SHP77 (cell line): ENCODE data around the gene CD46.
"Not testable (repeated sequence)": the region's sequence is repeated elsewhere in the genome, so short reads cannot be mapped to it uniquely, and the experiment has no call there.

Experiments
- DNase-seq, 2 experiments: peaks; one replicate each; lab custom pipeline; 2025; lab: John Stamatoyannopoulos, UW

The CD46 gene

DNA sequence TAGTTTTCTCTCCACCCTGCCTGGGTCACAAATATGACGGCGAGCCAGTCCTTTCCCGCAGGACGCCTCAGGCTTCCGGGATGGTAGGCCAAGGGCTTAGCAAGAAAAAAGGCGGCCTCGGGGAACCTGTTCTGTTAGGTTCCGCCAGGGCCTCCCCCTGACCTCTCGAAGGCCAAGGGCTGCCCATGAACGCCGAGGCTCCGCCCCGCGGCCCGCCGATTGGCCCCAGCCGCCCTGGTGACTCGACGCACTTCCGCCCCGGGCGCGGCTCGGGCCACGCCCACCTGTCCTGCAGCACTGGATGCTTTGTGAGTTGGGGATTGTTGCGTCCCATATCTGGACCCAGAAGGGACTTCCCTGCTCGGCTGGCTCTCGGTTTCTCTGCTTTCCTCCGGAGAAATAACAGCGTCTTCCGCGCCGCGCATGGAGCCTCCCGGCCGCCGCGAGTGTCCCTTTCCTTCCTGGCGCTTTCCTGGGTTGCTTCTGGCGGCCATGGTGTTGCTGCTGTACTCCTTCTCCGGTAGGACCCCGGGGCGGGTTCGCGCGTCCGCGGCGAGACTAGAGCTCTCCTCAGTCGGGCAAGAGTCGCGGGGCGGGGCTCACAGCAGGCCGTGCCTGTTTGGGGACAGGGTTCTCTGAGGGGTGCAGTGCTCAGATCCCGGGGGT is at the start of gene CD46:
Gene CD46, plus strand, starts transcription at position 265 of the 666 bp plus-strand sequence. Its CDS starts 159 bp downstream, at position 424.
- DNase-seq = peak; percentile 95 to 97

DNA sequence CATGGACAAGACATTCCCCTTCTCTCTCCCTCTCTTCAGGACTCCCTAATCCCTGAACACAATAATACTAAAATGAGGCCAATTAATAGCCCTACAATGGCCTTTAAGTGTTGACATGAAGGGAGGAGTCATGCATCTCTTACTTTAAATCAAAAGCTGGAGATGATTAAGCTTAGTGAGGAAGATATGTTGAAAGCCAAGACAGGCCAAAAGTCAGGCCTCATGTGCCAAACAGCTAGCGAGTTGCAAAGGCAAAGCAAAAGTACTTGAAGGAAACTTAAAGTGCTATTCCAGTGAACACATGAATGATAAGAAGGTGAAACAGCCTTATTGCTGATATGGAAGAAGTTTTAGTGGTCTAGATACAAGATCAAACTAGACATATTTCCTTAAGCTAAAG is 49.5 kb upstream of the CD46 start:
- DNase-seq = no peak

DNA sequence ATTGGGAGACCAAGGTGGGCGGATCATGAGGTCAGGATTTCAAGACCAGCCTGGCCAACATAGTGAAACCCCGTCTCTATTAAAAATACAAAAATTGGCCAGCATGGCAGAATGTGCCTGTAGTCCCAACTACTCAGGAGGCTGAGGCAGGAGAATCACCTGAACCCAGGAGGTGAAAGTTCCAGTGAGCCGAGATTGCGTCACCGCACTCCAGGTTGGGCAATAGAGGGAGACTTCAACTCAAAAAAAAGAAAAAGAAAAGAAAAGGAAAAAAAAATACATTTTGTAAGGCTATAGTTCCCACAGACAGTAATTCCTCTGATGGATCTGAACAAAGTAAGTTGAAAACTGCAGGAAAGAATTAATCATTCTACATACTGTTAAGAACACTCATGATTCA is 48.1 kb upstream of the CD46 start:
- no peak for DNase-seq

DNA sequence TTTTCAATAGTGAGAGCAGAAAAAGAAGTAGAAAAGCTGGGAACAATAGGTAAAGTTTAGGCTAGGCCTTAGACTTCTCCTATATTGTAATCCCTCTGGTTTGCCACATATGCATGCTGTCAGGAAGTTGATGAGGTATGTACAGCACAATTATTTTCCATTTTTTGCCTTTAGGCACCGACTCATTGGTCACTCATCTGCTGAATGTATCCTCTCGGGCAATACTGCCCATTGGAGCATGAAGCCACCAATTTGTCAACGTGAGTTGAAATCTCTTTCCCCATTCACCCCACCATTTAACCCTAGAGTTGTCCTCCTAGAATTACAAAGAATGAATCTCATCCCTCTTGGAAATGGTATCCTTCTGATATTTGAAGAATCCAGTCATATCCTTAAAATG is 43.9 kb upstream of the CD46 start:
- DNase-seq = not testable (repeated sequence)

DNA sequence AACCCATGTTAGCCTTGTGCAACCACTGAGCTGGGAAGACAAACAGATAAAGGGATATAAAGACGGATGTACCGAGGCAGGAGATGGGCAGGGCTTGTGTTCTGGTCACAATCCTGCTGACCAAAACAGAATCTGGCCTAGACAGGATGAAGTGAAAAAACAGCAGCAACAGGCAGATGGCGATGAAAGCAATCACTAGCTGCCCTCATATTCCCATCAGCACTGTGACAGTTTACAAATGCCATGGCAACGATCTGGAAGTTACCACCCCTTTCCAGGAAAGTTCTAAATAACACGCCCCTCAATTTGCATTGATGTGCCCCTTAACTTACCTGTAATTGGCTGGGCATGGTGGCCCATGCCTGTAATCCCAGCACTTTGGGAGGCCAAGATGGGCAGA is 40.6 kb upstream of the CD46 start:
- peak in 1 of 2 experiments; percentile 4 for DNase-seq

DNA sequence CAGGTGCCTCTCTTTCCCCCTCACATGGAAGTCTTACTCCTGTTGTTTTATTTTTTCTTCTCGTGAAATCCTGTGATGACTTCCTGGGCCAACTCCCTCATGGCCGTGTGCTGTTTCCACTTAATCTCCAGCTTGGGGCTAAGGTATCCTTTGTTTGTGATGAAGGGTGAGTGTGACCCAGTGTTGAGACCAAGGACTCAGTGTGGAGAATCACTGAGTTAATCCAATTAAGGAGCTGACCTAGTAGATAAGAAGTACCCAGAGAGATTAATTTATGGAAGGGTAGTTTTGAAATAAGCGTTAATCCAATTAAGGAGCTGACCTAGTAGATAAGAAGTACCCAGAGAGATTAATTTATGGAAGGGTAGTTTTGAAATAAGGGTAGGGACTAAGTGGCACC is 39.2 kb upstream of the CD46 start:
- not testable (repeated sequence) for DNase-seq

DNA sequence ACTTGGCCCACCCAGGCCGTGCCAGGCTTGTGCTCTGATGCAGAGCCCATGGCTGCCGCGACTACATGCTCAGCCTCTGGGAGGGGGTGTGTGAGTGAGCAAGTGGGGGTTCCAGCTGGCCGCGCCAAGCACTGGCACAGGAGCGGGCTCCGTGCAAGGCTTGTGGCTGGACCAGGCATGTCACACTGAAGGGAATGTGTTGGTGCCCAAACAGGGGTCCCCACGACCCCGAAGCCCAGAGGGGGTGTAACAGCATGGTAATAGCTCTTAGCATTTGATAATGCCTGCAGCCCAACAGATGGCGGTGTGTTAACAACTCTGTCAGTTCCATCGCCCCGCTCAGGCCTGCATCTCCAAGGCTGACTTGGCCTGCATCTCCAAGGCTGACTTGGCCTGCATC is 38.3 kb upstream of the CD46 start:
- DNase-seq = no peak

DNA sequence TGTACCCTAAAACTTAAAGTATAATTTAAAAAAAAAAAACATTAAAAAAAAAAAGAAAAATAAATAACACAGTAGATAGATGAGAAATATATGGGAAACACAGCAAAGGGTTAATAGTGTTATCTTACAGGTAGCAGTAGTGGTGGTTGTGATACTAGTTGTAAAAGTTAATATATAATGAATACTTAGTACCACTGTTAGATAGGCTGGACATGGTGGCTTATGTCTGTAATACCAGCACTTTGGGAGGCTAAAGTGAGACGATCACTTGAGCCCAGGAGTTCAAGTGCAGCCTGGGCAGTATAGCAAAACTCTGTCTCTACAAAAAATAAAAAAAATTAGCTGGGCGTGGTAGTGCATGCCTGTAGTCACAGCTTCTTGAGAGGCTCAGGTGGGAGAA is 32.6 kb upstream of the CD46 start:
- DNase-seq = no peak

DNA sequence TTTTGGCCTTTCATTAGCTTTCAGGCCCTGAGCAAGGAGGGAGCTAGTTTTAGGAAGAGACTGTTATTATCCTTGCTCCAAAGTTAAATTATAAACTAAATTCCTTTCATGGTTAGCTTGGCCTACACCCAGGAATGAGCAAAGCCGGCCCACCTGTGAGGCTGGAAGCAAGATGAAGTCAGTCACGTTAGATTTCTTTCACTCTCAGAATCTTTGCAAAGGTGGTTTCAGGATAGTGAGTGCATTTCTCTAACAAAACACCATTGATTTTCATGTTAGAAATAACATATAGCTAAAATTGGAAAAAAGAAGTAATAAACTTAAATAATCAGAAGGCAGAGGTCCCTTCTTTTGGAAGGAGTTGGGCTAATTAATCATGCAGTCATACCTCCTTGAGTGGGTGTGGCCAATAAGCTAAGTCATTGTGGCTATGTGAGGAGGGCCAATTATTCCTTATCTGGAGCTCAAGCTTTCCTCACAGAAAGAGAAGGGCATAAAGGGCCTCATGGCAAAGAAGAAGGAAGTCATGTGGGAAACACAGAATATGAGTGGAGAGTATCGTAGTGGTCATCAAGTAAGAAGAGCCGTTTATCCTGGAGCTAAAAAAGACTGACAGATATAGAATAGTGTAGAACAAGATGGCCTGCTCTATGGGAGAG is 23.5 kb upstream of the CD46 start:
- DNase-seq = not testable (repeated sequence)

DNA sequence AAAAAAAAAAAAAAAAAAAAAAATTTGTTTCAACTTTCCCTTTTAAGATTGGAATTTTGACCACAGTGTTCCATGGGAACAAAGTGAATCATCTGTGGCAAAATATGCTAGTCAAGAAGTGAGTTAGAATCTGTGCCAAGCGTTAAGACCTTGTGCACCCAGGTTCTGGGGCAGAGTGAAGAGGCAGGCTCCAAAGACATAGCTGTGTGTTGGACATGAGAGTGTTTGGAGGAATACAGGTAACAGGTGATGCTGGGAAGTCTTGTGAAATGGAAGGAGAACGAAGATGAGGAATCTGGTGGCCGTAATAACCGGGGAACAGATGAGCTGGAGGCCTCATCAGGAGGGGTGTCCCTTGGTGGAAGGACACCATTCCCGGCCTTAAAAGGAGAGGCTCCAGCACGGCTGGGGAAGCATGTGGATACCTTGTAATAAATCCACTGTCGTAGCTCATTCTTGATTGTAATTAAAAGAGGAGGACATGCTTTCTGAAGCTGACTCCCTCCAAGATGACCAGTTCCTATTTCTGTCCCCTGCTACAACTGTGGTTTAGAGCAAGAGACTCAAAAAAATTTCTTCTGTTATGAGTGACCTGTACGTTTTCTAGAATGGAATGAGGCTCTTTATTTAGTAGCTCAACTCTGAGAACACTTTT is 14.2 kb upstream of the CD46 start:
- DNase-seq = not testable (repeated sequence)

DNA sequence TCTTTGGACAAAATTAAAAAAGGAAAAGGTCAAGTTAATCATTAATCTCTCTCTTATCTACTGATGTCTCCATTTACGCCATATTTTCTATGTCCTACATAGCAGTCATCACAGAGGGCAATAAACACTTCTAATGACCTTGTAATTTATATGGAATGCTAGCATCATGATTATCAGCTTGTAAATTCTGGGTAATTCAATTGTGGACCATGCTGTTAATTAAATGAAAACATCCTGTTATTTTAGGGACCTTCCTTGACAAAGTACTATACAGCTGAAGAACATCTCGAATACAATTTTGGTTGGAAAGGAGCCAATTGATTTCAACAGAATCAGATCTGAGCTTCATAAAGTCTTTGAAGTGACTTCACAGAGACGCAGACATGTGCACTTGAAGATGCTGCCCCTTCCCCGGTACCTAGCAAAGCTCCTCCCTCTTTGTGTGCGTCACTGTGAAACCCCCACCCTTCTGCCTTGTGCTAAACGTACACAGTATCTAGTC is 13.6 kb upstream of the CD46 start:
- DNase-seq = not testable (repeated sequence)

DNA sequence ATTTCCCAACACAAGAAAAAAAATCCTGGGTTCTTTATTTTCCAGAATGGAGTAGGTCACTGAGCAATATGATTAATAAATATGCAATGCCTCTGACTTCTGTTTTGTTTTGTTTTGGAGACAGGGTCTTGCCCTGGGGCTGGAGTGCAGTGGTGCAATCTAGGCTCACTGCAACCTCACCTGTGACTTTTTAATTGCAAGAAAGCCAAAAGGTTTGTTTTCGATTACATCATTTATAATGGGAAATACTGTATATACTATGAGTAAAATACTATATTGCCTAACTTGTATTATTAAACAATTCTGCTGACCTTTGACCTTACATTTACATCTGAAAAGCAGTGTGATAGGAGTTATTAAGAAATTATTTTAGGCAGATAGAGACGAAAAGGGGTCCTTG is 11.6 kb upstream of the CD46 start:
- DNase-seq = no peak

DNA sequence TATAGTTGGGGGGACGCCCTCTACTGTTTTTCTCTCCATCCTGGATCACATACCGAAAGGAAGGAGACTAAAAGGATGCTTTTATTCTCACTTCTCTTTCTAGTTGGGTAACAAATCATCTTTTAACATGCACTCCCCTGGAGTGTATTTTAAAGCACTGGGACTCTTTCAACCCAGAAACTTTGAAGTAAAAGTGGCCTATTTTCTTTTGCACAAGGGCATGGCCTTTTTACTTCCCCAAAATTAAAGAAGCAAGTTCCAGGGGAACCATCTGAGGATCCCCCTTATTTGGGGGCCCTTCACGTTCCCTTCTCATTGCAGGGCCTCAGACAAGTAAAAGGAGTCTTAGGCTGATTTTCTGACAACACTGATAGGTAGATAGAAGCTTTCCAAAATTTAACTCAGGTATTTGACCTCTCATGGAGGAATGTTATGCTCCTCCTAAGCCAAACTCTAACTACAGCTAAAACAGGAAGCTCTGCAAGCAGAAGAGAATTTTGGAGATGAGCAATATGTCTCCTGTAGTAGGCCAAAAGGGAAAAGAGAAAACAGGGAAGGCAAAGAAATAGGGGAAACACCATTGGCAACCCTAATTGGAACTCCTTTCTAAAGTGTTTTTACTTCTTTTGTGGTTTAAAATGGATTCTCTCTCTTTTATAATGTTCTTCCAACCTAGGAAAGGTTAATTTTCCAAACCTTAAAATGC is 8.9 kb upstream of the CD46 start:
- no peak for DNase-seq

DNA sequence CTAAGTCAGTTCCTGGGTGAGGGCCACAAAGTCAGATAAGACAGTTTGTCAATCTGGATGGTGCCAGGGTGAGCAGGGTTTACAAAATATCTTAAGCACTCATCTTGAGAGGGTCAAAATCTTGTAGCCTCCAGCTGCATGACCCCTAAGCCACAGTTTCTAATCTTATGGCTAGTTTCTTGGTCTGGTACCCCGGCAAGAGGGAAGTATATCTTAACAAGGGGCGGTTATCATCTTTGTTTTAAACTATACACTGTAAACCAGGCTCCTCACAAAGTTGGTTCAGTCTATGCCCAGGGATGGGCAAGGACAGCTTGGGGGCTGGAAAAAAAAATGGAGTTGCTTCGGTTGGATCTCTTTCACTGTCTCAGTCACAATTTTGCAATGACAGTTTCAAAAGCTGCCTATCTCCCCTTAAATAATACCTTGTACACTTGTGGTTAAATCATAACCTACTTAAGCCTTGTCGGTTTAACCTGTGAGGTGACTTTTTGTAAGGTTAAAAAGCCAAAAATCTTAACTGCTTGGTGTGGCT is 7.8 kb upstream of the CD46 start:
- no peak for DNase-seq

DNA sequence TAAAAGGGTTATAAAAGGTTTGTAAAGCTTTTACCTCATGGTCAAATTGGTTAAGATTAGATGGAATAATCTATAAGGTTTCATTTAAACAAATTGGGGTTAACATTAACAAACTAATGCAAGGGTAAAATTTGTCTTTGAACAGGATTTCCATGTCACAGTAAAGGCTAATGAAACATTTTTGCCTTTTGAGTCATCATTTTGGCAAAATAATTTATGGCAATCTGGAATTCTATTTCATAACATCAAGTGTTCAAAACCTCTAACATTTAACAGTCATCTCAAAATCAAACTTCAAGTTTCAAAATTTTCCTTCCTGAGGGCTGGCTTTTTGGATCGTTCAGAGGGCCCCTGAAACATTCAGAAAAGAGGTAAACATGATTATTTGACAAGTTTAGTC is 6.6 kb upstream of the CD46 start:
- no peak for DNase-seq

DNA sequence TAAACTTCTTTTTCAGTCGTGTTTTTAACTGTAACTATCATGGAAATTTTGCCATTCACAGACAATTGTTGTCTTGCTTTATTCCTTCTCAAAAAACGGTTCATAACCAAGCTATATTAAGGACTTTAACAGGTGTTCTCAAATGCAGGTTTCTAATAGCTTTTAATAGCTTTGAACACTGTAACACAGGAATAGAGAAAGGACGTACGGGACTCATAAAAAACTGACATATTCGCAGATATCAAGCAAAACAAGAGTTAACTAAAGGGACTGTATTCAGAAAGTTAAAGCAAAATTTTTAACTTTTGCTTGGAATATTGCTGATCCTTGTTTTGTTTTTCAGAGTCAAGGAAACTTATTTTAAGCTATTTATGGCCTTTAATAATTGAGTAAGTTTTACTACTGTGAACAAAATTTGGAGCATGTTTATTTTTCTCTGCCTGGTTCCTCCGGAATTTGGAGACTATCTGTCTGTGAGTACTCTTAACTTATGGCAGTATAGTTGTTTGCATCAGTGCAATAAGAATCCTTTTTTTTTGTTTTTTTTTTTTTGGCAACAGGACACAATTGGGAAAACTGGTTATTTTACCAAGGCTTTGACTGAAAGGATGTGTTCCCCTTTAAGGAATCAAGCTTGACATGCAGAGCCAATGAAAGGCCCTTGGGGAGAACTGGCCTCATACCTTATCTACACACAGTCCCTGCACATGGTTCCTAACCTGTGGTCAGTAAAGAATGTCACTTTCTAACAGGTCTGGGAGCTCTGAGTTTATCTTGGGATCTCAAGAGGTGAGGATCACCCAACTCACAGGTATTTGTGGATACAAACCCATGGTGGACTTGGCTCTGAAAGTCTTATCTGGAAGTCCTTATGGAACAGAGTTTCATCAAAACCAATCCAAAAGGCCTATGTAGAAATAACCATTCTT is 5.8 kb upstream of the CD46 start:
- DNase-seq = no peak

DNA sequence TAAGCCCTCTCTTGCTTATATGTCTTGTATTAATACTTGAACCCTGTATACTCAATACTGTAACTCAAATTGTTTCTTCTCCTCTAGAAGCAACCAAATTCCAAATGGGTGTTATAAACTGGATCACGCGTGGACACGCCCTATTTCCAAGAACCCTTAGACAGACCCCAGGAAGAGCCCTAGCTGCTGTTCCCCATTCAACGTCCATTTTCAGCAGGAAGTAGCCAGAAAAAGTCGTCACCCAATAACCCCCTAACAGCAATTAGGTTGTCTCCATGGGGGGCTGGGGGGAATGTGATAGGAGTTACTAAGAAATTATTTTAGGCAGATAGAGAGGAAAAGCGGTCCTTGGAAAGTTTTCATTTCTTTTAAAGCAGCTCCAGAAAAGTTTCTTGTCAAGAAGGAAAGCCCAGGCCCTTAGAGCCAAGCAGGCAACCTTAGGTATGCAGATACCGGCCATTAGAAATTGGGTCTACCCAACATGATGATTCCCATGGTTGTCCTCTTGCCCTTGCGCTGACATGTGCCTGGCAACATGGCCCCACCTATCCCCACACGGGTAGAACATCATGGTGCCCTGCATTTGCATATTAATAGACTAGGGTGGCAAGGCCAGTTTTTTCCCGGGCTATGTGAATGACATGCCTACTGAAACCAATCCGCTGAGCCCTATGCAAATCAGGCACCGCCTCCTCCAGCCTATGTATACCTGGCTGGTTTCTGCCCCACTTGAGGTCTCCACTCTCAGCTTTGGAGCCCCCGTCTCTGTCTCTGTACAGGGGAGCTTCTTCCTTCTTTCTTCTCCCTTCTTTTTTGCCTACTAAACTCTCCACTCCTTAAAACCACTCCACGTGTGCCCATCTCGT is 4.0 kb upstream of the CD46 start:
- peak; percentile 10 to 21 for DNase-seq

DNA sequence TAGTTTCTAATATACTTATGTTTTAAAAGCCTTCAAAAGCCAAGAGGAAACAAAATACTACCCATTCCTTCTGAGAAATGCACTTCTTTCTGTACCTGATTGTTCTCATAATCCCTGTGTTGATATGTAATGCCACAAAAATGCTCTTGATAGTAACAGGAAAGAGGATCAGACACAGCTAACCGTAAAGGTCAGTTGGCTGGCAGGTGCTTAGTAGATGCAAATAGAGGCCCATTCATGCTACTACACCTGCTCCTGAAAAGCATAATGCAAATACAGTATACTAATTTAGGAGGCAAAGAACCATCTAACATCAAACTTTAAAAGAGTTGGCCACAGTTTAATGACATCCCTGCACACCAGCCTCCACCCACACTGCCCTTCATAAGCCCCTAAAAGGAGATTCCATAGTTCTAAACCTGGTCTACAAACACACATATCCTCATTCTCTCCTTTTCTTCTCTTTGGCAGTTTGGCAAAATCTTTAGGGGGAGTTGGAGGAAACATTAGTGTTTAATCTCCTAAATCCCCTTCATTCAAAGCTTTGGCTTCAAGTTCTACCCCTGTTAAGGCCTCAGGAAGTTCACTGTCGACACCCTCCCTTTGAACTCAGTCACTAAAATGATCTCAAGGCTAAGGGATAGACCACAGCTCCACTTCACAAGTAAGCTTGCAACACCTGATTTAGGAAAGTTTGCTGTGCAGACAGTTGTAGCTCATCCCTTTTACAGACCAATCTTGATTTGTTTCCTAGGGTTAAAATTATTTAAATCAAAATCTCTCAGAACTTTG is 2.9 kb upstream of the CD46 start:
- DNase-seq = peak; percentile 59 to 85

DNA sequence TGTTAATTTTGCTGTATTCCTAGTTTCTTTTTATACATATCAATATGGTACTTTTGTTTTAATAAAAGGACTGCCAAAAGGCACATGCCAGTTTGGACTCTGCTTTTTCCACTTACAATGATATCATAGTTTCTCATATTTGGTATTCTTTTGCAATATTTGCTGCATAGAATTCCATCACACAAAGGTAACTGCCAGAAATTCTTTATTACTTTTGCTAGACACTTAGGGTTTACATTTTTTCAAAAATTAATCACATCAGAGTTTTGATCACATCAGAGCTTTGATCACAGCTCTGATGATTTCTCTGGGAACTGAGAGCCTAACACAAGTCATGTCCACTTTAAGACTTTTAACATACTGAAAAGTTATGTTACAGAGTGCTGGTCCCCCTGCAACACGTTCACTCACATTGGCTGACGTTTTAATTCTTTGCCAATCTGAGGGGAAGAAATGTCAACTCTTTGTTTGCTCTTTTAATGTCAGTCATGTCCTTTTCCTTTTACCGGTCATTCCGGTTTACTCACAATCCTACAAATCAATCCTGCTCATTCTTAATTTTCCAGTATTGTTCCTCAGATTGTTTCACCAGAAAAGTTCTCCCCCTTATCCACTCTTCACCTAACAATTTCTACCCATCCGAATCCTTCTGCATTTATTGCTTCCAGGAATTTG is 1.1 kb upstream of the CD46 start:
- DNase-seq = no peak
